CD4-positive, alpha-beta T cell treated with Interleukin-12 subunit alpha and Interleukin-12 subunit beta, for 1 hour (primary cell): ENCODE results near the gene CHI3L1.

Experiments used
- DNase-seq: peaks from one replicate; pipeline ENCODE4 v3.0.0-alpha.2; 2020

Gene CHI3L1

GRCh38 chr1:203129501-203130231 lies 56.8 kb downstream of the CHI3L1 start:
- DNase-seq, result no peak
